HCT116 (cell line): Measurements from ENCODE around the gene INPP1. TPM values are rescaled to one million over a fixed set of nuclear protein-coding genes. Genes with fewer than 3 reads are reported as not detected.

Source experiments
- ATAC-seq: fragments of 200-7000 bp; cut with Tn5 transposase; 2 replicates; pipeline ENCODE4 v1.9.1; 2020; ENCODE audit warnings: mild to moderate bottlenecking, moderate library complexity
- BruUV-seq: library from RNA; stranded (reverse); fragments of 400-500 nt; replicated peaks from 2 replicates; lab custom pipeline; 2021; lab: Mats Ljungman, UMichigan
- CTCF ChIA-PET: fragments of 300-600 bp; sonication (Branson Sonifier 250); formaldehyde crosslinking; loops from one replicate; lab custom pipeline; 2021; ENCODE audit warnings: antibody characterized with exemption; lab: Charles Lee
- POLR2A ChIA-PET: fragments of 300-600, 350-600 bp; sonication (Branson Sonifier 250); formaldehyde crosslinking; loops from one replicate; lab custom pipeline; 2021; ENCODE audit warnings: antibody characterized with exemption; lab: Charles Lee
- RAD21 ChIA-PET, 2 experiments: fragments of 300-600 bp; sonication (Branson Sonifier 250); formaldehyde crosslinking; loops; one replicate each; lab custom pipeline; 2023; ENCODE audit warnings: low total read pairs in 2 of 2; ENCODE audit not compliant: uncharacterized antibody in 2 of 2, unreplicated experiment in 2 of 2, low non-redundant PET in 1 of 2; lab: Charles Lee
- DNase-seq: peaks from one replicate; pipeline ENCODE4 v3.0.0-alpha.2; 2010; ENCODE audit warnings: low read depth, low spot score
- H2AFZ ChIP-seq: fragments of 200-600 bp; shearing (Covaris generic), sonication (generic); 2 replicates; pipeline ENCODE4 v1.6.1; 2017; ENCODE audit warnings: low read depth, mixed run types, mixed read lengths, antibody characterized with exemption, low read length; ENCODE audit not compliant: poor library complexity, severe bottlenecking
- H3K27ac ChIP-seq: 2 replicates; pipeline ENCODE4 v1.5.1; 2012; ENCODE audit warnings: low read depth, low read length
- H3K27me3 ChIP-seq: fragments of 200-600 bp; sonication (generic); 2 replicates; pipeline ENCODE4 v1.6.1; 2016; ENCODE audit warnings: mixed run types, low read length, mixed read lengths; ENCODE audit not compliant: insufficient read depth
- H3K36me3 ChIP-seq, 2 experiments: fragments of 200-500 bp in 1 of 2; fragments of 200-600 bp in 1 of 2; sonication (Bioruptor generic) in 1 of 2; sonication (generic) in 1 of 2; 2 replicates each; pipeline versions ENCODE4 v1.5.1 to v1.6.1; 2014 to 2016; ENCODE audit warnings: low read length in 2 of 2, inconsistent platforms in 1 of 2, mixed read lengths in 1 of 2, mixed run types in 1 of 2; ENCODE audit not compliant: insufficient read depth in 2 of 2, control insufficient read depth in 1 of 2
- H3K4me1 ChIP-seq, 2 experiments: fragments of 200-600 bp in 1 of 2; sonication (generic) in 1 of 2; 2 replicates each; pipeline versions ENCODE4 v1.5.1 to v1.6.1; 2012 to 2017; ENCODE audit warnings: low read length in 2 of 2, inconsistent platforms in 1 of 2, mild to moderate bottlenecking in 1 of 2, mixed read lengths in 1 of 2, mixed run types in 1 of 2, moderate library complexity in 1 of 2; ENCODE audit not compliant: insufficient read depth in 2 of 2, control insufficient read depth in 1 of 2
- H3K4me2 ChIP-seq: fragments of 200-600 bp; sonication (generic); 2 replicates; pipeline ENCODE4 v1.6.1; 2017; ENCODE audit warnings: mixed run types, low read length, mixed read lengths
- H3K4me3 ChIP-seq, 2 experiments: fragments of 200-600 bp in 1 of 2; sonication (generic) in 1 of 2; replicated peaks in 1 of 2; 2 replicates each; pipeline ENCODE4 v1.5.1; 2011 to 2016; ENCODE audit warnings: low read length in 2 of 2, control low read depth in 1 of 2, low read depth in 1 of 2, mild to moderate bottlenecking in 1 of 2, mixed read lengths in 1 of 2, mixed run types in 1 of 2
- H3K79me2 ChIP-seq: fragments of 200-600 bp; sonication (generic); 2 replicates; pipeline ENCODE4 v1.6.1; 2017; ENCODE audit warnings: mild to moderate bottlenecking, mixed run types, low read length, moderate library complexity, mixed read lengths; ENCODE audit not compliant: insufficient read depth
- H3K9ac ChIP-seq: fragments of 200-600 bp; sonication (generic); 2 replicates; pipeline ENCODE4 v1.6.1; 2016; ENCODE audit warnings: low read length, mixed read lengths
- H3K9me2 ChIP-seq: fragments of 200-600 bp; sonication (generic), shearing (Covaris generic); 2 replicates; pipeline ENCODE4 v1.6.1; 2017; ENCODE audit warnings: mixed run types, mild to moderate bottlenecking, moderate library complexity; ENCODE audit not compliant: insufficient read depth
- H3K9me3 ChIP-seq, 2 experiments: fragments of 200-500 bp in 1 of 2; fragments of 200-600 bp in 1 of 2; sonication (Bioruptor generic) in 1 of 2; sonication (generic) in 1 of 2; 2 replicates each; pipeline ENCODE4 v1.6.1; 2014 to 2017; ENCODE audit warnings: low read length in 2 of 2, mixed read lengths in 2 of 2, inconsistent platforms in 1 of 2, low read depth in 1 of 2, mild to moderate bottlenecking in 1 of 2, mixed run types in 1 of 2, moderate library complexity in 1 of 2; ENCODE audit not compliant: control insufficient read depth in 1 of 2, insufficient read depth in 1 of 2
- H4K20me1 ChIP-seq: fragments of 200-600 bp; sonication (generic), shearing (Covaris generic); 2 replicates; pipeline ENCODE4 v1.6.1; 2017; ENCODE audit warnings: mixed run types, mild to moderate bottlenecking, moderate library complexity; ENCODE audit not compliant: insufficient read depth
- CBX3 ChIP-seq: IDR thresholded peaks from 2 replicates; pipeline ENCODE4 v1.6.1; 2012; ENCODE audit warnings: low read depth
- ELF1 ChIP-seq: IDR thresholded peaks from 2 replicates; pipeline ENCODE4 v1.6.1; 2012; ENCODE audit warnings: low read depth, borderline replicate concordance
- EZH2 ChIP-seq: fragments of 200-600 bp; sonication (generic); IDR thresholded peaks from 2 replicates; pipeline ENCODE4 v1.6.1; 2017; ENCODE audit warnings: antibody characterized with exemption, mixed run types
- POLR2AphosphoS5 ChIP-seq: IDR thresholded peaks from 2 replicates; pipeline ENCODE4 v1.6.1; 2011; ENCODE audit warnings: mild to moderate bottlenecking, low read depth, low read length, moderate library complexity
- RAD21 ChIP-seq: IDR thresholded peaks from 2 replicates; pipeline ENCODE4 v1.6.1; 2012; ENCODE audit warnings: low read depth, mild to moderate bottlenecking
- SIN3A ChIP-seq: IDR thresholded peaks from 2 replicates; pipeline ENCODE4 v1.6.1; 2012; ENCODE audit warnings: low read depth
- SP1 ChIP-seq: IDR thresholded peaks from 2 replicates; pipeline ENCODE4 v1.6.1; 2012; ENCODE audit warnings: low read depth
- SRF ChIP-seq: IDR thresholded peaks from 2 replicates; pipeline ENCODE4 v1.6.1; 2012; ENCODE audit warnings: low read depth
- YY1 ChIP-seq: IDR thresholded peaks from 2 replicates; pipeline ENCODE4 v1.6.1; 2011; ENCODE audit warnings: low read length, low read depth, moderate library complexity, mild to moderate bottlenecking; ENCODE audit not compliant: insufficient replicate concordance; ENCODE audit errors: extremely low read depth
- ZNF274 ChIP-seq: fragments of 200-500 bp; sonication (Bioruptor generic); IDR thresholded peaks from 2 replicates; pipeline ENCODE4 v1.6.1; 2014; ENCODE audit warnings: mild to moderate bottlenecking, low read depth, low read length, inconsistent platforms
- intact Hi-C: fragments of 100-400 bp; cut with micrococcal nuclease; formaldehyde crosslinking; loops from 2 replicates; pipeline ENCODE4 v1.10.0; 2022
- total RNA-seq: library from RNA; stranded (reverse); gene quantifications from one replicate; pipeline ENCODE4 v1.2.1, GENCODE V29; 2021; ENCODE audit not compliant: unreplicated experiment

The INPP1 gene
- total RNA-seq, 1 experiment from 2014 or later: 19.6 TPM

DNA sequence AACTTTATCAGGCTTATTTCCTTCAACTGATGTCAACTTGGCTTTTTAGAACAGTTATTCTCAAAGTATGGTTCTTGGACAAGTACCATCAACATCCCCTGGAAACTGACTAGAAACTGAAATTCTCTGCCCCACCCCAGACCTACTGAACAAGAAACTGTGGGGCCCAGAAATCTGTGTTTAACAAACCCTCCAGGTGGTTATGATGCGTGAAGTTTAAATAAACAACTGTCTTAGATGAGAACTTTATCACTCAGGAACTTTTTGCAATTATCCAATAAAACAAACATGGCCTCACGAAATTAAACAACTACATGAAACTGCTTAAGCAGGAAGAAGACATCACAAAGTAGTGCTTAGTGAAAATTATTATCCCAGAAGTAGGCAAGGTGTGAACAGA lies 28.1 kb upstream of the INPP1 start (continued):
- TF ChIP-seq RAD21: no peak
- no peak for TF ChIP-seq SP1
- no peak for TF ChIP-seq YY1
- no peak for TF ChIP-seq ELF1
- no peak for TF ChIP-seq SRF
- TF ChIP-seq CBX3: no peak
- no peak for TF ChIP-seq EZH2
- TF ChIP-seq ZNF274: no peak
- TF ChIP-seq POLR2AphosphoS5: no peak

DNA sequence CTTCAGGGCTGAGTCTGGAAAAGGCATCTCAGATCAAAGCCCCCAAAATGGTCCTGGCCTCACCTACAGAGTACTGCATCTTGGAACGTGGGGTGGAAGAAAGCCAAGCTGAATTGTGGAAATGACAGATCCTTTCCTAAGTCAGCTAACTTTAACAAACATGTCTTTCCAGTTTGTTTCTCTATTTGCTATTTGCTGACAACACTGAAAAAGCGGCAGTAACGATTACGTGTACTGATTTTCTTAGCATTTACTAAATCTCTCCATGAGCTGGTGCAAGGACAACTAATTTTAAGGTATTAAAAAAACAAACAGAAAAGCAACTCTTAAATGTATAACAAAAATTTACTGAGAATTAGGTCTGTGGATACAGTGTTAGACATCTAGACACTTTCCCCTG lies 24.9 kb upstream of the INPP1 start:
- ChIA-PET CTCF (interaction anchor here (2.3 to 2.5 kb wide), 2 partner anchors 11 to 230 kb away, joined by 9 to 17 read pairs; no protein-coding TSS in a partner anchor), RAD21 (interaction anchor here in 1 of 2 experiments (0.8 kb wide), 1 partner anchor 1627 kb away, joined by 8 read pairs; no protein-coding TSS in a partner anchor), POLR2A (interaction anchor here (1.4 kb wide), 1 partner anchor 25 kb away, joined by 5 read pairs; the partner anchor contains the start of gene INPP1)
- ATAC-seq (no peak), DNase-seq (no peak)
- intact Hi-C loops: loop anchor here (10.0 kb wide), 2 partner anchors 524 to 654 kb away; partner anchors contain the start of gene ASNSD1
- Histone ChIP-seq H3K9me3 (no peaks in the 10 kb centered on the region), H3K27me3 (no peaks in the 10 kb centered on the region), H3K79me2 (peaks cover 37% of the 10 kb centered on the region), H3K27ac (no peak overlapping the region), H3K4me2 (peak overlapping the region; percentile 86), H4K20me1 (no peaks in the 10 kb centered on the region), H3K36me3 (no peaks in the 10 kb centered on the region), H3K9ac (peak overlapping the region; percentile 71), H3K9me2 (no peaks in the 10 kb centered on the region), H3K4me3 (peak overlapping the region; percentile 85 to 89), H2AFZ (no peak overlapping the region), H3K4me1 (peaks cover 11 to 21% of the 10 kb centered on the region in 2 experiments)
- no peak for TF ChIP-seq SIN3A
- no peak for TF ChIP-seq CBX3
- no TSS peak for BruUV-seq
